ENCODE measurements around the gene BCL2A1.

GRCh38 chr15:79923515-79924169, 47.4 kb downstream of the BCL2A1 start:
- no peak for TF ChIP-seq CTCF (conservative IDR thresholded peaks at IDR 0.05; ENCODE audit: low read depth, low read length)
- no peak for TF ChIP-seq EZH2 (IDR thresholded peaks at IDR 0.05; ENCODE audit: low read length, unreplicated experiment)
- TF ChIP-seq EZH2phosphoT487 (IDR thresholded peaks at IDR 0.05; ENCODE audit: borderline replicate concordance, low read length): no peak
